Measurements from ENCODE around the gene TRIM45.

TRIM45 gene

DNA sequence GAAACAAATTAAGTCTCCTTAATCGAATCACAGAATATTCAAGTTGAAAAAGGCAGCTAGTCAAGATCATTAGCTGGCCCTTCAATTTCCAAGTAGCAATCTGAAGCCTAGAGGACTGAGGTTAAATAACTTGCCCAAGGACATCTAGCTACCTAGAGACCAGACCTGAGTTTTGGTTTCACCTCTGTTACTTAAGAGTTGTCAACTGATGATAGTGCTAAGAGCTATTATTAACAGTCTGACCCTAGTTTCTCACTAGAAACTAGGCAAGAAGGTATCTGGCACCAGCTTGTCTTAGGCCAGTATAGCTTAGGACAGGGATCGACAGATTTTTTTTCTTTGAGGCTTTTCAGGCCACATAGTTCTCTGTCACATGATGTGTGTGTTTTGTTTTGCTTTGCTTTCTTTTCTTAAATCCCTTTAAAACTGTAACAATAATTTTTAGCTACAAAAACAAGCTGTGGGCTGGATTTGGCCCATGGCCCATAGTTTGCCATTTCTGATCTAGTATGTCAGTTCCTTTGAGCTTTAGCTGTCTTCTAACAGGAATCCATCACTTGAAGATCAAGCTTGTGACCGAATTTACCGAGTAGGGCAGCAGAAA is 23.2 kb downstream of the TRIM45 start:
- no peak for DNase-seq

DNA sequence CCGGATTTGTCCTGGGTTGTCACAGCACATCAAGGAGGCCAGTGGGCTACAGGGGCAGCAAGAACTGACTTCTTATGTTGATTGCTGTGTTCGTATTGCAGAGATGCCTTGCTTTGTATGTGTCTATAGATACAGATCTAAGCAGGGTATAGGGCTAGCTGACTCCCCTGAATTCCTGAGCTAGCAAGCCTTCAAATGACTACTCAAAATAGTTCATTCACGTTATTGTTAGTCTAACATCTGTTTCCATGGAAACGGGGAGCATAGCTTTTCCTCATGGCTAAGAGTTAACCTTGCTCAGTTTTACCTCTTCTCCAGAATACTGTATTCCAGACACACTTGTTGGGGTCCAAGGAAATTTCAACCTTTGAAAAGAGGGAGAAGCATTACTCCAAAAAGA is 24.1 kb downstream of the TRIM45 start:
- DNase-seq: no peak

- no peak for DNase-seq
Observed at GRCh38 chr1:117096951-117097408, 24.6 kb downstream of the TRIM45 start.

DNA sequence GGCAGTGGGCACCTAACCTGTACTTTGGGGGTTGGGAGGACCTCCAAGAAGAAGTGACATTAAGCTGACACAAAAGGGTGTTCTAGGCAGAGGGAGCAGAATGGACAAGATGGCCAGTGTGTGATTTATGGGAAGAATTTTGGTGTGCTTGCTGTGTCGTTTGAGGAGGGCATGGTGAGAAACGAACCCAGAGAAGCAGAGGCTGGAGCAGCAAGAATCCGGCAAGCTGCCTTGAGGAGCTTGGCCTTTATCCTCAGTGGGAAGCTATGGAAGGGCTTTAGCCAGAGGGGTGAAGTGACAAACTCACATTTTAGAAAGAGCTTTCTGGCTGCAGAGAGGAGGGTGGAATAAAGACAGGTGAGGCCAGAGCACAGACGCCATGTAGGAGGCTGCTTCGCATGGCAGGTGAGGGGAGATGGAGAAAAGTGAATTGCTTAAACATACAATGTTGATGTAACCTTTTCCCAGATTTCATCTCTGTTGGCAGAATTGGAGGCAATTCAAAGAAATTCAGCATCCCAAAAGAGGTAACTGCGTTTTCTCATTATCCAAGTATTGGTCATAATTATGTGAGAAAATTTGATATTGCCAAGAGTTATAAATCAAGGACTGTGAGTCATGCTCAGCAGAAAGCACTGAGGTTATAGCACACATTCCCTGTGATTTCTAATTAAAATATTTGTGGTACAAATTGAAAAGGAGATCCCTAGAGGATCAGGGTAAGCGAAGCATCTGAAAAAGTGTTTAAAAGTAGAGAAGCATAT is 26.5 kb downstream of the TRIM45 start:
- no peak for DNase-seq

DNA sequence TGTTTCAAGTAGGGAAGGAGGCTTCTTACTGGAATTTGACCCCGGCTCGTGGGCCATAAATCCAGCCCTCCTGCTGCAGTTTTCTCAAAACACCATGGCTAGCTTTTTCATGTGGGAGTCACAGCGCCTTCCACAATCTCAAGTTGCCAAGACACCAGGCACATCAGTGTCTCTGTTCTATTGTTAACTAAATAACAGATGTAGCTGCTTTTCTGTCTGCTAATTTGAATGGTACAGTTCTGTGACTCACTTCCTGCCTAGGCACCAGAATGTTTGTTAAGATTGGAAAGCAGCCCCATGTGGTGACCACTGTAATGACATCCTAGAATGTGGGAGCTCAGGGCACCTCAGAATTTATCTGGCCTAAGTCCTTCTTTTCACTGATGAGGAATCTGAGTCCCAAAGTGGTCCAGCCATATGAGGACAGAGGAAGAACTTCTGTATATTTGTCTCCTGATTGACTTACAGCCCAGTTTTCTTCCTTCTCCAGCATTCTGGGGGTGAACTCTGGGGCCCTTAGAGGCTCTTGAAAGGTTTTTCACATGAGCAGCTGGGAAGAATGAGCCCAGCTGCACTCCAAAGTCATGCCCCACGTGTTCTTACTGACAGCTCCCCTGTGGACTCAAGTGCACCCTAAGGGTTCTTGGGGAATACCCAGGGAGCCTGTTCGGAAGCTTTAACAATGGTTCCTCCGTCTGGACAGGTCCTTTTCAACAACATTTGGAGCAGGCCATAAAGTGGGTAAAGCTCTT is 27.5 kb downstream of the TRIM45 start:
- DNase-seq: peak; percentile 14

DNA sequence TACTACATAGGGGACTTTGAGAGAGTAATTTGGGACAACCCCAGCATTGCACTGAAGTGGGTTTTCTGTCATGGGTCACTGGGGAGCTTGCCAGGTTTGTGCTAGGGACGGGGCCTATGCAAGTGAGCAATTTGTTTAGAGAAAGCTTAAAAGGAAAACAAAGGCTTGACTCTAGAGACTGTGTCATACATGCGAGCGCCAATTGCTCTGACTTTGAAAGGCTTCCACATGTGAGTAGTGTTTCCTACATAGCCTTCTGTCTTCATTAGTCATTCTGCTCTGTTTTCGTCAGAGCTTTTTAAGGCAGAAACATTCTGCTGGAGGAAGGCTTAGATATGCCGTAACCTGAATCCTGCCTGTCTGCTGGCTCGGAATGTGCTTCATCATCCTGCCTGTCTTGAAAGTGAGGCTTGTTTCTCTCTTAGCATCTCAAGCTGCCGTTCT is 28.4 kb downstream of the TRIM45 start:
- no peak for DNase-seq

- DNase-seq: no peak
Observed at GRCh38 chr1:117092594-117092993, 29.0 kb downstream of the TRIM45 start.

DNA sequence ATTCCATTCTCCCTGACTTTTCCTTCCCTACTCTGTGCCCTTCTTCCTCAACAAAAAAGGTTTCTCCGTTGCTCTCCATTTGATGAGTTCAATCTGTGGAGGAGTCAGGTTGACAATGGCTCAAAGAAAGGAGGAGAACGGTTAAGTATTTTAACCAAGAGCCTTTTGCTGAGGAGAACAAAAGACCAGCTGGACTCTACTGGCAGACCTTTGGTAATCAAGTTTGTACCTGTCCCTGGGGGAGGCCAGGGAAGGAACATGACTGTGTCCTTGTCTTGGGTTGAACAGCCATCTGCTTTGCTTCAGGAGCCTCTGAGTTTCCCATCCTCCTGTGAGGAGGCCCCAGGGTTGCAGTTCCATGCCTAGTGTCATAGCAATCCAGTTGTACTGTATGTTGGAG is 31.6 kb downstream of the TRIM45 start:
- DNase-seq: no peak

- DNase-seq: no peak
Observed at GRCh38 chr1:117087686-117088085, 33.9 kb downstream of the TRIM45 start.

DNA sequence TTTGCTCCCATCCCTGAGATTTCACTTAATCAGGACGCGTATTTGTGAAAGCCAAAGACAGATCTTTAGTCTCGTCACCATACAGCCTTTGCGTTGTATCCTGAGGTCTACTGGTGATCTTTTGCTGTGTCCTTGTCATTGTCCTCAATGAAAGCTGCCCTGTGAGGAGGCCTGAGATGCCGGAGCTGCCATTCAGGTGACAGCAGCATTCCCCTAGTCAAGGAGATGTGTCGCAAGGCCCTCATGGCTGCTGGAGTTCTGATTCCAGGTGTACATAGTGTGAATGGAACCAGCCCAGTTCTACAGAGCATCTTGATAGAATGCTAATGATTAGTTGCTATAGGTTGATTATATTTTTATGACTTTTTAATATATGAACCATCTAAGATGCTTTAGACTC is 37.3 kb downstream of the TRIM45 start:
- DNase-seq: no peak

GRCh38 chr1:117079737-117080136 is 41.8 kb downstream of the TRIM45 start:
- no peak for DNase-seq

GRCh38 chr1:117077267-117077666 is 44.3 kb downstream of the TRIM45 start:
- DNase-seq: peak; percentile 19

GRCh38 chr1:117076648-117077047 is 44.9 kb downstream of the TRIM45 start:
- DNase-seq: no peak

DNA sequence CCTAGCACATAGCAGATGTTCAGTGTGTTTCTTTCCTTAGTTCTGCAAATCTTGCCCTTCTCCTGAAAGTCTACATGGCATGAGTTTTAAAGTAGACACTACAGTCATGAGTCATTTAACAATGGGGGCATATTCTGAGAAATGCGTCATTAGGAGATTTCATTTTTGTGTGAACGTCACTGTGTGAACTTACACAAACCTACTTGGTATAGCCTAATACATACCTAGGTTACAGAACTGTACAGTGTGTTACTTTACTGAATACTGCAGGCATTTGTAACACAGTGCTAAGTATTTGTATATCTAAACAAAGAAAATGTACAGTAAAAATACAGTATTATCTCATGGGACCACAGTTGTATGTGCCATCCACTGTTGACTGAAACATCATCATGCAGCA is 51.4 kb downstream of the TRIM45 start:
- no peak for DNase-seq

DNA sequence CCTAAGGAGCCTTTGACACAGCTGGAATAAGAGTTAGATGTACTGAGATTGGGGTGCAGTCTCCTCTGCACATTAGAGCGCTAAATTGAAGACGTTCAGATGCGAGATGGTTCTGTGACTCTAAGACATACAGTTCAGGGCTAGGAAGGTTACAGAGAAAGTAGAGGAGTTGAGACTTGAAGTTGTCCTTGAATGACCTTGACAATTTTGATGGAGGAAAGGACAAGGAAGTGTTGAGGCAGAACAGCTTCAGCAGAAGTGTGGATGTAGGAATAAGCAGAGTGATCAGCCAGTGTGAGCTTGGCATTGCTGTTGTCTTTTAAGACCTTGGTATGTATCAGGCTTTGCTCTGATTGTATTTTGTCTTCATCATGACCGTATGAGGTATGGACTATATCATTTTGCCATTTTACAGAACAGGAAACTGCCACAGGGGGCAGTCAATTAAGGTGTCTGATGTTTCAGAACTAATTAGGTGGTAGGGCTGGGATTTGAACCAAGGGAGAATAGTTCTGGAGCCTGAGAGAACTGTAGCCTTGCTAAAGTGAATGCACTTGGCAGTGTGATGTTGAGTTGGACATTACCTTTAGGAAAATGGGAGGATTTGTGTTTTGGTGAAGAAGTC is 52.2 kb downstream of the TRIM45 start:
- DNase-seq: no peak

DNA sequence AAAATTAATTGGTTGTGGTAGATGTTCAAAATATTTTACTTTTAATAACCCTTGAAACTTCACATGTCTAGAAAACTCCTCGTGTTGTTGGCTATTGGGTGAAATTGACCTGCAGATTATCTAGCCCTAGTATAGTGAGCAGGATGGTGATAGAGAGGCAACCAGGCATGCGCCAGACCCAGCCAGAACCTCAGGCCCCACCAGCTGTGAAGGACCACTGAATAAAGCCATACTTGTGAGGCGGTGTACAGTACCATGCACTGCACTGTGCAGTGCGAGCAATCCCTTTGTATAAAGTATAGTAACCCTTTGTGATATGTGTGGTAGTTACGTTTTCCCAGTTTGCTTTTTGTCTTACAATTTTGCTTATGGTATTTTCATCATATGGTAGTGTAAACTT is 53.0 kb downstream of the TRIM45 start:
- DNase-seq: no peak

DNA sequence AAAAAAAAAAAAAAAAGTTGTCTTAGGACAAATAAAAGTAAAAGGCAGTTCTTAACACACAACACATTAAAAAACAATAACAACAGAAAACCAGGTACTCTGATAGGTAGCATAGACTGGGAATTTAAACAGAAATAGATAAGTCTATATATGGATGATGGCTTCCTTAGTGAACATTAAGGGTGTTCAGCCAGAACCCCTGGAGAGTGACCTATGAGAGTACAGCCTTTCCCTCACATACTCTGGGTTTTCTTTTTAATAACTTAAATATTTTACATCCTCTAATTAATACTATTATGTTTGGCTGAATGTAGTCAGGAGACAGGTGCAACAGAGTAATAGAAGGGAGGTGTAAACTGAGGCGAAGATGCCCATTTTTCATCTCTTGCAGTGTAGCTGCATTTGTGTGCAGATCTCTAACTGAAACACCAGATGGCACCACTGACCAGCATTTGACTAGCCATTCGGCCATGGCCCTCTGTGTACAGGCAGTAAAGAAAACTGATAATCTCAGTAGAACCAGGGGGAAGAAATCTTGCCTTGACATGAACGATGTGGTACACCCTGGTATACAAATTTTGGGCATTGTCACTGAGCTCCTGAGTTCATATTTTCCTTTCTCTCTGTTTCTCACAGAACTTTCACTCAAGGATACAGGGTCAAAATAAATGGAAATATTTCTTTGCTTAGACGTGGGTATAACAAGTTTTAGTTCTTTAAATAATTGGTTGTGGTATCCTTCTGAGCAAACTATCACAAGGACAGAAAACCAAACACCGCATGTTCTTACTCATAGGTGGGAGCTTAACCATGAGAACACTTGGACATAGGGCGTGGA is 53.8 kb downstream of the TRIM45 start:
- no peak for DNase-seq

DNA sequence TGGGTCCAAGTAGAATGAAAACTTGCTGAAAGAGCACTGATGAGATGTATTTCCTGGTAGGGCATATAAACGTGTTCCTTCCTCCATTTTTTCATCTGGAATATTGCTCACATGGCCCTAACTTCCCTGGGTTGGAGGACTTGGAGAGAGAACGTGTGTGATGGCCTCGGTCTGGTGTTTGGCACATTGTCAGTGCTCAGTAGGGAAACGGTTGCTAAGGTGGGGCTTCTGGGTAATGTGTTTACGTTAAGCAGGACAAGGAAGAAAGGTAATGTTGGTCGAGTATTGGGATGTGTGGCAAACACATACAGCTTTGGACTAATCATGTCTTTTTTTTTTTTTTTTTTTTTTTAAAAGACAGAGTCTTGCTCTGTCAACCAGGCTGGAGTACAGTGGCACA is 55.2 kb downstream of the TRIM45 start:
- no peak for DNase-seq

DNA sequence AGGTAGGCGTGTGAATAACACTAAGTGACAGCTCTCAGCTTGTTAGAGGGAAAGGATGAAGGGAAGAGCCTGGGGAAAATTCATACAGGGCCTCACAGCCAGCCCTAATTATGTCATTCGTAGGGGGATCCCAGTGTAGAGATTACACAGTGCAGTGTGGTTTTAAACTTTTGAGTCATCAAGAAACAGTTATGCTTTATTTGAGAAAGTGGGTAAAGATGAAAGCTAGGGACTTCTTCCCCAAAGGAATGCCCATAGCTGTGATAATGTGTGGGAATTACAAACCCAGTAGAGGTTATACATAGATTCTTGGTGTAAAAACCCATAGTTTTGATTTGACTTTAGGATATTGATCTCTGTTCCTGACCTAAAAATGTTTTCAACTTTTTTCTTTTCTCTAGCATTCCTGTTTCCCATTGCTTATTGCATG is 59.5 kb downstream of the TRIM45 start:
- no peak for DNase-seq
